KMS-11 (cell line): ENCODE measurements around the gene LVRN.

ENCODE experiments used
- H2AFZ ChIP-seq: fragments of 200-600 bp; sonication (generic); 2 replicates; pipeline ENCODE4 v1.6.1; 2016; ENCODE audit warnings: antibody characterized with exemption, mixed run types, low read depth
- H3K27ac ChIP-seq: fragments of 200-600 bp; sonication (generic); 2 replicates; pipeline ENCODE4 v1.6.1; 2016; ENCODE audit warnings: mild to moderate bottlenecking, mixed run types
- H3K27me3 ChIP-seq: fragments of 200-600 bp; sonication (generic); 2 replicates; pipeline ENCODE4 v1.6.1; 2017; ENCODE audit warnings: mild to moderate bottlenecking, low read depth, mixed run types, moderate library complexity; ENCODE audit not compliant: insufficient read depth
- H3K36me3 ChIP-seq: fragments of 200-600 bp; sonication (generic); 2 replicates; pipeline ENCODE4 v1.6.1; 2017; ENCODE audit warnings: mild to moderate bottlenecking, mixed run types; ENCODE audit not compliant: insufficient read depth
- H3K4me1 ChIP-seq: fragments of 200-600 bp; sonication (generic); 2 replicates; pipeline ENCODE4 v1.6.1; 2016; ENCODE audit warnings: mild to moderate bottlenecking, low read depth, mixed run types; ENCODE audit not compliant: poor library complexity, severe bottlenecking
- H3K4me2 ChIP-seq: fragments of 200-600 bp; sonication (generic); 2 replicates; pipeline ENCODE4 v1.7.0; 2016; ENCODE audit warnings: mild to moderate bottlenecking, mixed run types
- H3K4me3 ChIP-seq: fragments of 200-600 bp; sonication (generic); IDR thresholded peaks from 2 replicates; pipeline ENCODE4 v1.6.1; 2017; ENCODE audit warnings: low read depth, low read length, mixed read lengths; ENCODE audit not compliant: insufficient read depth
- H3K79me2 ChIP-seq: fragments of 200-600 bp; sonication (generic); 2 replicates; pipeline ENCODE4 v1.6.1; 2016; ENCODE audit warnings: low read depth, mixed run types; ENCODE audit not compliant: insufficient read depth
- H3K9ac ChIP-seq: fragments of 200-600 bp; sonication (generic); 2 replicates; pipeline ENCODE4 v1.6.1; 2016; ENCODE audit warnings: mild to moderate bottlenecking, mixed run types
- H4K20me1 ChIP-seq: fragments of 200-600 bp; sonication (generic); 2 replicates; pipeline ENCODE4 v1.6.1; 2016; ENCODE audit warnings: mild to moderate bottlenecking, mixed run types; ENCODE audit not compliant: insufficient read depth
- CTCF ChIP-seq: fragments of 200-600 bp; sonication (generic); conservative IDR thresholded peaks from 2 replicates; pipeline ENCODE4 v1.6.1; 2017; ENCODE audit warnings: low read depth, mild to moderate bottlenecking, antibody characterized with exemption, low read length, moderate library complexity, mixed read lengths

LVRN gene

GRCh38 chr5:116013207-116013785 lies 51.0 kb downstream of the LVRN start:
- H3K9ac ChIP-seq: no peak overlapping the region
- H4K20me1 ChIP-seq: no peaks in the 10 kb centered on the region
- H3K4me1 ChIP-seq: no peaks in the 10 kb centered on the region
- no peak overlapping the region for H3K4me3 ChIP-seq
- TF ChIP-seq CTCF: no peak
- H3K4me2 ChIP-seq: no peak overlapping the region
- H3K27me3 ChIP-seq: no peaks in the 10 kb centered on the region
- no peaks in the 10 kb centered on the region for H3K79me2 ChIP-seq
- H3K36me3 ChIP-seq: no peaks in the 10 kb centered on the region
- H3K27ac ChIP-seq: no peak overlapping the region
- H2AFZ ChIP-seq: no peak overlapping the region

GRCh38 chr5:116013936-116014335 lies 51.7 kb downstream of the LVRN start:
- no peaks in the 10 kb centered on the region for H3K79me2 ChIP-seq
- H3K4me2 ChIP-seq: no peak overlapping the region
- H2AFZ ChIP-seq: no peak overlapping the region
- H3K27me3 ChIP-seq: no peaks in the 10 kb centered on the region
- no peak for TF ChIP-seq CTCF
- H3K4me1 ChIP-seq: no peaks in the 10 kb centered on the region
- no peak overlapping the region for H3K4me3 ChIP-seq
- H3K36me3 ChIP-seq: no peaks in the 10 kb centered on the region
- H4K20me1 ChIP-seq: no peaks in the 10 kb centered on the region
- H3K9ac ChIP-seq: no peak overlapping the region
- H3K27ac ChIP-seq: no peak overlapping the region

- Histone ChIP-seq H3K79me2 (no peaks in the 10 kb centered on the region), H3K27me3 (no peaks in the 10 kb centered on the region), H3K4me2 (no peak overlapping the region), H3K36me3 (no peaks in the 10 kb centered on the region), H3K4me1 (no peaks in the 10 kb centered on the region), H3K4me3 (no peak overlapping the region), H4K20me1 (no peaks in the 10 kb centered on the region), H3K27ac (no peak overlapping the region), H2AFZ (no peak overlapping the region), H3K9ac (no peak overlapping the region)
- no peak for TF ChIP-seq CTCF
Observed at GRCh38 chr5:116023619-116024018, 61.3 kb downstream of the LVRN start.

- H3K4me2 ChIP-seq: no peak overlapping the region
- no peak for TF ChIP-seq CTCF
- no peaks in the 10 kb centered on the region for H3K36me3 ChIP-seq
- H3K9ac ChIP-seq: no peak overlapping the region
- H3K79me2 ChIP-seq: no peaks in the 10 kb centered on the region
- H3K27me3 ChIP-seq: no peaks in the 10 kb centered on the region
- no peak overlapping the region for H3K27ac ChIP-seq
- no peak overlapping the region for H3K4me3 ChIP-seq
- no peaks in the 10 kb centered on the region for H4K20me1 ChIP-seq
- no peaks in the 10 kb centered on the region for H3K4me1 ChIP-seq
- H2AFZ ChIP-seq: no peak overlapping the region
Observed at GRCh38 chr5:116025866-116026265, 63.6 kb downstream of the LVRN start.
